Caco-2 (cell line): Measurements from ENCODE around the gene RPL19. TPM values are rescaled to one million over a fixed set of nuclear protein-coding genes. Genes with fewer than 3 reads are reported as not detected.
"Not testable (repeated sequence)": the region's sequence is repeated elsewhere in the genome, so short reads cannot be mapped to it uniquely, and the experiment has no call there.

ENCODE experiments used
- BruUV-seq: library from RNA; stranded (reverse); fragments of 400-500 nt; replicated peaks from 2 replicates; lab custom pipeline; 2021; lab: Mats Ljungman, UMichigan
- CTCF ChIA-PET: fragments of 300-600 bp; sonication (Branson Sonifier 250); formaldehyde crosslinking; loops from one replicate; lab custom pipeline; 2022; ENCODE audit warnings: antibody characterized with exemption; lab: Charles Lee
- POLR2A ChIA-PET: fragments of 300-600 bp; sonication (Branson Sonifier 250); formaldehyde crosslinking; loops from one replicate; lab custom pipeline; 2022; ENCODE audit warnings: antibody characterized with exemption; lab: Charles Lee
- DNase-seq, 2 experiments: peaks; one replicate each; pipeline versions ENCODE4 v3.0.0 to v3.0.0-alpha.2; 2020 to 2022
- H3K27me3 ChIP-seq: replicated peaks from 2 replicates; pipeline ENCODE4 v1.6.0; 2011; ENCODE audit warnings: low read length; ENCODE audit not compliant: control insufficient read depth, insufficient read depth
- H3K36me3 ChIP-seq: 2 replicates; pipeline ENCODE4 v1.5.1; 2011; ENCODE audit warnings: low read length; ENCODE audit not compliant: control insufficient read depth, insufficient read depth
- H3K4me1 ChIP-seq: fragments of 250-450 bp; sonication (Bioruptor Pico); 2 replicates; pipeline ENCODE4 v1.5.1; 2020; ENCODE audit warnings: mild to moderate bottlenecking
- H3K4me3 ChIP-seq: 2 replicates; pipeline ENCODE4 v1.5.1; 2011; ENCODE audit warnings: low read depth, mild to moderate bottlenecking, control low read depth, low read length
- H3K9me3 ChIP-seq: fragments of 250-450 bp; sonication (Bioruptor Pico); 2 replicates; pipeline ENCODE4 v1.5.1; 2020; ENCODE audit warnings: mild to moderate bottlenecking, moderate library complexity
- H3K27ac Mint-ChIP-seq: one replicate; pipeline ENCODE4 v1.8.0; 2022; ENCODE audit warnings: mixed read lengths; ENCODE audit not compliant: unreplicated experiment
- H3K27me3 Mint-ChIP-seq: one replicate; pipeline ENCODE4 v1.8.0; 2022; ENCODE audit warnings: mixed read lengths; ENCODE audit not compliant: insufficient read depth, unreplicated experiment
- H3K36me3 Mint-ChIP-seq: one replicate; pipeline ENCODE4 v1.8.0; 2022; ENCODE audit warnings: mild to moderate bottlenecking, mixed read lengths; ENCODE audit not compliant: insufficient read depth, unreplicated experiment
- H3K4me1 Mint-ChIP-seq: one replicate; pipeline ENCODE4 v1.8.0; 2022; ENCODE audit warnings: low read depth, mixed read lengths; ENCODE audit not compliant: unreplicated experiment
- H3K4me3 Mint-ChIP-seq: one replicate; pipeline ENCODE4 v1.8.0; 2022; ENCODE audit warnings: mild to moderate bottlenecking, moderate library complexity, mixed read lengths; ENCODE audit not compliant: unreplicated experiment
- H3K9me3 Mint-ChIP-seq: one replicate; pipeline ENCODE4 v1.8.0; 2022; ENCODE audit warnings: mixed read lengths; ENCODE audit not compliant: unreplicated experiment
- CTCF ChIP-seq, 2 experiments: fragments of 200-600 bp in 1 of 2; IDR thresholded peaks; 1 replicate in 1 of 2; 2 replicates in 1 of 2; pipeline versions ENCODE4 v1.5.1 to v1.8.0; 2011 to 2022; ENCODE audit warnings: antibody characterized with exemption in 1 of 2, control low read depth in 1 of 2, inconsistent platforms in 1 of 2, low read depth in 1 of 2, low read length in 1 of 2, mild to moderate bottlenecking in 1 of 2, moderate library complexity in 1 of 2; ENCODE audit not compliant: insufficient read depth in 1 of 2, severe bottlenecking in 1 of 2, unreplicated experiment in 1 of 2
- intact Hi-C: fragments of 100-400 bp; cut with micrococcal nuclease; formaldehyde crosslinking; loops from one replicate; pipeline ENCODE4 v1.10.0; 2022; ENCODE audit not compliant: unreplicated experiment
- total RNA-seq: library from RNA; stranded (reverse); gene quantifications from 2 replicates; pipeline ENCODE4 v1.2.3, GENCODE V29; 2022

Gene RPL19
- total RNA-seq, 1 experiment from 2014 or later: 1,825 TPM

- H3K4me3 ChIP-seq: no peak overlapping the region
- H3K27me3 ChIP-seq: no peaks in the 10 kb centered on the region
- Mint-ChIP-seq H3K4me3 (no peak overlapping the region), H3K36me3 (peaks cover 2% of the 10 kb centered on the region), H3K27me3 (no peaks in the 10 kb centered on the region), H3K9me3 (no peaks in the 10 kb centered on the region), H3K27ac (no peak overlapping the region), H3K4me1 (peaks cover 23% of the 10 kb centered on the region)
- intact Hi-C loops: no loop called here
- ChIA-PET CTCF (interaction anchor here (0.5 to 1.3 kb wide), 5 partner anchors 15 to 184 kb away, joined by 3 to 4 read pairs (median 3); no protein-coding TSS in a partner anchor), POLR2A (interaction anchor here (0.6 kb wide), 1 partner anchor 312 kb away, joined by 5 read pairs; no protein-coding TSS in a partner anchor)
- TF ChIP-seq CTCF (IDR thresholded peaks at IDR 0.05; ENCODE audit: insufficient read depth in 1 of 2, low read depth in 1 of 2, low read length in 1 of 2, severe bottlenecking in 1 of 2, unreplicated experiment in 1 of 2): no peak
- no peak for DNase-seq
- no peaks in the 10 kb centered on the region for H3K9me3 ChIP-seq
- H3K4me1 ChIP-seq: peaks cover 21% of the 10 kb centered on the region
- H3K36me3 ChIP-seq: no peaks in the 10 kb centered on the region
- no TSS peak for BruUV-seq
Observed at GRCh38 chr17:39167476-39167875, 32.6 kb upstream of the RPL19 start.

- DNase-seq, H3K4me3 ChIP-seq, POLR2A ChIA-PET, H3K9me3 ChIP-seq, H3K4me3 Mint-ChIP-seq, H3K27me3 Mint-ChIP-seq, intact Hi-C loops, H3K27ac Mint-ChIP-seq, H3K36me3 Mint-ChIP-seq, H3K9me3 Mint-ChIP-seq, H3K36me3 ChIP-seq, H3K27me3 ChIP-seq, BruUV-seq: not testable (repeated sequence)
- peaks cover 23% of the 10 kb centered on the region for H3K4me1 Mint-ChIP-seq
- CTCF ChIA-PET: interaction anchor here (0.7 kb wide), 1 partner anchor 15 kb away, joined by 3 read pairs; no protein-coding TSS in a partner anchor
- peaks cover 21% of the 10 kb centered on the region for H3K4me1 ChIP-seq
Observed at GRCh38 chr17:39168503-39168902, 31.6 kb upstream of the RPL19 start.

- no peaks in the 10 kb centered on the region for H3K9me3 Mint-ChIP-seq
- no peak overlapping the region for H3K27ac Mint-ChIP-seq
- H3K4me1 ChIP-seq: peaks cover 20% of the 10 kb centered on the region
- peaks cover 7% of the 10 kb centered on the region for H3K36me3 Mint-ChIP-seq
- H3K9me3 ChIP-seq: no peaks in the 10 kb centered on the region
- no peak for DNase-seq
- no peaks in the 10 kb centered on the region for H3K36me3 ChIP-seq
- H3K27me3 Mint-ChIP-seq: no peaks in the 10 kb centered on the region
- TF ChIP-seq CTCF (IDR thresholded peaks at IDR 0.05; ENCODE audit: insufficient read depth in 1 of 2, low read depth in 1 of 2, low read length in 1 of 2, severe bottlenecking in 1 of 2, unreplicated experiment in 1 of 2): no peak
- no peak overlapping the region for H3K4me3 Mint-ChIP-seq
- POLR2A ChIA-PET: interaction anchor here (0.6 kb wide), 1 partner anchor 15 kb away, joined by 3 read pairs; no protein-coding TSS in a partner anchor
- H3K27me3 ChIP-seq: no peaks in the 10 kb centered on the region
- H3K4me1 Mint-ChIP-seq: peaks cover 23% of the 10 kb centered on the region
- H3K4me3 ChIP-seq: no peak overlapping the region
- CTCF ChIA-PET: interaction anchor here (0.7 kb wide), 1 partner anchor 15 kb away, joined by 4 read pairs; no protein-coding TSS in a partner anchor
- no TSS peak for BruUV-seq
- intact Hi-C loops: no loop called here
Observed at GRCh38 chr17:39169101-39169500, 31.0 kb upstream of the RPL19 start.
